Cardiac fibroblast (primary cell): Measurements from ENCODE around the gene TUBGCP6.
A peak's percentile ranks its signal among the peaks of the same experiment; 100 is the strongest.

ENCODE experiments used
- DNase-seq, 2 donors: peaks; one replicate each; pipeline versions ENCODE4 v3.0.0 to v3.0.0-alpha.2; 2010; ENCODE audit warnings: low read depth in 2 of 2
- H3K4me3 ChIP-seq, 2 donors: replicated peaks in 1 of 2; 1 replicate in 1 of 2; 2 replicates in 1 of 2; pipeline ENCODE4 v1.5.1; 2011; ENCODE audit warnings: low read depth in 2 of 2, low read length in 2 of 2, mild to moderate bottlenecking in 2 of 2, moderate library complexity in 1 of 2
- CTCF ChIP-seq: IDR thresholded peaks from one replicate; pipeline ENCODE4 v1.5.1; 2011; ENCODE audit warnings: low read depth, mild to moderate bottlenecking, low read length, inconsistent platforms

Gene TUBGCP6

GRCh38 chr22:50196256-50196655, 48.6 kb downstream of the TUBGCP6 start:
- TF ChIP-seq CTCF: no peak
- no peak overlapping the region for H3K4me3 ChIP-seq
- no peak for DNase-seq

GRCh38 chr22:50194037-50194805, 50.6 kb downstream of the TUBGCP6 start:
- no peak for TF ChIP-seq CTCF
- no peak for DNase-seq

GRCh38 chr22:50193621-50194020, 51.2 kb downstream of the TUBGCP6 start:
- no peak overlapping the region for H3K4me3 ChIP-seq
- no peak for DNase-seq
- TF ChIP-seq CTCF: no peak

More at GRCh38 chr22:50194037-50194805, 50.6 kb downstream of the TUBGCP6 start:
- H3K4me3 ChIP-seq: no peak overlapping the region

- DNase-seq: no peak
- H3K4me3 ChIP-seq: no peak overlapping the region
- no peak for TF ChIP-seq CTCF
These were observed 52.2 kb downstream of the TUBGCP6 start for GRCh38 chr22:50192436-50193204.

- TF ChIP-seq CTCF: no peak
- peak overlapping the region; percentile 38 to 44 for H3K4me3 ChIP-seq
- peak in 1 of 2 donors; percentile 32 for DNase-seq
These were observed 53.7 kb downstream of the TUBGCP6 start for GRCh38 chr22:50190941-50191741.

GRCh38 chr22:50190182-50190940, 54.5 kb downstream of the TUBGCP6 start:
- peak; percentile 19 for TF ChIP-seq CTCF
- peak; percentile 57 to 68 for DNase-seq
- H3K4me3 ChIP-seq: peak overlapping the region; percentile 38 to 44
